Endothelial cell of umbilical vein (primary cell): ENCODE data around the gene ZFP1. TPM values are rescaled to one million over a fixed set of nuclear protein-coding genes. Genes with fewer than 3 reads are reported as not detected.

Experiments used
- BruUV-seq: library from RNA; stranded (reverse); fragments of 400-500 nt; replicated peaks from 2 replicates; lab custom pipeline; 2021; lab: Mats Ljungman, UMichigan
- CTCF ChIA-PET: fragments of 300-600, 350-600 bp; sonication (Branson Sonifier 250); formaldehyde crosslinking; loops from one replicate; lab custom pipeline; 2021; ENCODE audit warnings: antibody characterized with exemption, inconsistent platforms; lab: Charles Lee
- POLR2A ChIA-PET: fragments of 300-600, 350-600 bp; sonication (Branson Sonifier 250); formaldehyde crosslinking; loops from one replicate; lab custom pipeline; 2021; ENCODE audit warnings: antibody characterized with exemption, inconsistent platforms; lab: Charles Lee
- DNase-seq: peaks from one replicate; pipeline ENCODE4 v3.0.0-alpha.2; 2011; ENCODE audit warnings: low read depth, low spot score
- FAIRE-seq: peaks from 2 replicates; lab custom pipeline; 2011; peaks lifted over from hg19 to GRCh38; lab: Jason Lieb, UNC
- H2AFZ ChIP-seq: 2 replicates; pipeline ENCODE4 v1.6.0; 2012; ENCODE audit warnings: low read depth, low read length, control low read depth, inconsistent platforms
- H3K27ac ChIP-seq: 2 replicates; pipeline ENCODE4 v1.5.1; 2011; ENCODE audit warnings: low read depth, mild to moderate bottlenecking, control low read depth, low read length, moderate library complexity; ENCODE audit not compliant: insufficient read depth
- H3K27me3 ChIP-seq, 2 experiments: 2 replicates each; pipeline versions ENCODE4 v1.6.0 to v1.6.1; 2011; ENCODE audit warnings: low read length in 2 of 2, mixed read lengths in 1 of 2; ENCODE audit not compliant: control insufficient read depth in 2 of 2, insufficient read depth in 2 of 2
- H3K36me3 ChIP-seq, 2 experiments: 2 replicates in 1 of 2; 3 replicates in 1 of 2; pipeline ENCODE4 v1.5.1; 2011; ENCODE audit warnings: low read length in 2 of 2, mild to moderate bottlenecking in 1 of 2, moderate library complexity in 1 of 2; ENCODE audit not compliant: control insufficient read depth in 2 of 2, insufficient read depth in 2 of 2; ENCODE audit errors: extremely low read depth in 1 of 2
- H3K4me1 ChIP-seq: 3 replicates; pipeline ENCODE4 v1.5.1; 2011; ENCODE audit warnings: mild to moderate bottlenecking, low read length; ENCODE audit not compliant: control insufficient read depth, insufficient read depth; ENCODE audit errors: extremely low read depth
- H3K4me2 ChIP-seq: 2 replicates; pipeline ENCODE4 v1.6.1; 2011; ENCODE audit warnings: low read length, control low read depth, mixed read lengths; ENCODE audit not compliant: insufficient read depth
- H3K4me3 ChIP-seq, 3 experiments: fragments of 200-600 bp in 1 of 3; sonication (generic), shearing (Covaris generic) in 1 of 3; replicated peaks in 1 of 3; 2 replicates each; pipeline ENCODE4 v1.5.1; 2011 to 2016; ENCODE audit warnings: control low read depth in 3 of 3, low read length in 3 of 3, mild to moderate bottlenecking in 2 of 3, inconsistent platforms in 1 of 3, low read depth in 1 of 3, moderate library complexity in 1 of 3; ENCODE audit not compliant: insufficient read depth in 1 of 3
- H3K79me2 ChIP-seq: 2 replicates; pipeline ENCODE4 v1.6.0; 2012; ENCODE audit warnings: low read length, inconsistent platforms; ENCODE audit not compliant: control insufficient read depth, insufficient read depth
- H3K9ac ChIP-seq: replicated peaks from 2 replicates; pipeline ENCODE3; 2011; ENCODE audit warnings: low read length, control low read depth; ENCODE audit not compliant: insufficient read depth; ENCODE audit errors: extremely low read depth
- H3K9me1 ChIP-seq: replicated peaks from 3 replicates; pipeline ENCODE4 v1.6.0; 2011; ENCODE audit warnings: mild to moderate bottlenecking, low read length; ENCODE audit not compliant: control insufficient read depth, insufficient read depth; ENCODE audit errors: extremely low read depth
- H3K9me3 ChIP-seq: replicated peaks from 2 replicates; pipeline ENCODE4 v1.5.1; 2012; ENCODE audit warnings: low read length, inconsistent platforms; ENCODE audit not compliant: control insufficient read depth, insufficient read depth
- H4K20me1 ChIP-seq: replicated peaks from 2 replicates; pipeline ENCODE3; 2011; ENCODE audit warnings: mild to moderate bottlenecking, low read length; ENCODE audit not compliant: control insufficient read depth, insufficient read depth; ENCODE audit errors: extremely low read depth
- EZH2 ChIP-seq: IDR thresholded peaks from 2 replicates; pipeline ENCODE4 v1.6.1; 2012; ENCODE audit warnings: borderline replicate concordance, low read depth, mild to moderate bottlenecking, moderate library complexity, low read length, inconsistent platforms; ENCODE audit not compliant: severe bottlenecking
- FOS ChIP-seq: IDR thresholded peaks from 2 replicates; pipeline ENCODE4 v1.6.1; 2011; ENCODE audit warnings: mild to moderate bottlenecking, low read length, moderate library complexity, borderline replicate concordance; ENCODE audit not compliant: insufficient read depth
- GATA2 ChIP-seq: IDR thresholded peaks from 2 replicates; pipeline ENCODE4 v1.7.0; 2011; ENCODE audit warnings: low read depth, mild to moderate bottlenecking, moderate library complexity, mixed read lengths, low read length; ENCODE audit not compliant: insufficient read length, insufficient read depth
- JUN ChIP-seq: IDR thresholded peaks from 2 replicates; pipeline ENCODE4 v1.6.1; 2011; ENCODE audit warnings: borderline replicate concordance, low read depth; ENCODE audit not compliant: insufficient read length, insufficient read depth
- MAX ChIP-seq: IDR thresholded peaks from 2 replicates; pipeline ENCODE4 v1.6.1; 2011; ENCODE audit not compliant: insufficient read depth, insufficient read length
- MYC ChIP-seq: IDR thresholded peaks from one replicate; pipeline ENCODE4 v1.6.1; 2011; ENCODE audit warnings: mild to moderate bottlenecking, low read depth, low read length
- POLR2A ChIP-seq: IDR thresholded peaks from 2 replicates; pipeline ENCODE4 v1.6.1; 2012; ENCODE audit warnings: low read depth, mild to moderate bottlenecking, control low read depth, low read length
- POLR2AphosphoS5 ChIP-seq: IDR thresholded peaks from 2 replicates; pipeline ENCODE4 v1.6.1; 2012; ENCODE audit warnings: low read depth, mild to moderate bottlenecking, control low read depth, low read length, moderate library complexity; ENCODE audit not compliant: insufficient read depth
- dilution Hi-C: fragments of 300-500 bp; cut with MboI; formaldehyde crosslinking; loops from one replicate; pipeline ENCODE4 v1.15.0; 2019; ENCODE audit warnings: low sequenced_read_pairs; ENCODE audit not compliant: extremely low pct_ligation_motif_present
- intact Hi-C: fragments of 100-400 bp; cut with micrococcal nuclease; formaldehyde crosslinking; loops from one replicate; pipeline ENCODE4 v1.10.0; 2022
- polyA plus RNA-seq, 4 experiments: library from polyadenylated mRNA; depleted of rRNA in 3 of 4; stranded (reverse) in 3 of 4; unstranded in 1 of 4; fragments of >200 nt; gene quantifications; 2 replicates each; pipeline versions ENCODE4 v1.2.1 to v1.2.3, GENCODE V29; 2011 to 2012; ENCODE audit warnings: missing spikeins in 1 of 4
- total RNA-seq: library from RNA; stranded (reverse); gene quantifications from 2 replicates; pipeline ENCODE4 v1.2.3, GENCODE V29; 2021
- TF ChIP-seq, protein P1 (sequence below), 2 donors: IDR thresholded peaks; 1 replicate in 1 of 2; 2 replicates in 1 of 2; pipeline ENCODE4 v1.5.1; 2011; ENCODE audit warnings: low read length in 2 of 2, mild to moderate bottlenecking in 2 of 2, moderate library complexity in 2 of 2, control low read depth in 1 of 2, inconsistent platforms in 1 of 2, low read depth in 1 of 2; ENCODE audit not compliant: insufficient read depth in 1 of 2; ENCODE audit errors: extremely low read depth in 1 of 2

Gene ZFP1
- total and polyA plus RNA-seq, 2 donors (not counting 3 experiments of a cell fraction or from before 2014, with no cell fraction given), result 2.8 to 9.8 TPM

- intact Hi-C loops (no loop called here), dilution Hi-C loops (no loop called here)
- Histone ChIP-seq H3K36me3 (no peaks in the 10 kb centered on the region), H3K79me2 (no peaks in the 10 kb centered on the region), H3K9me3 (no peaks in the 10 kb centered on the region), H4K20me1 (no peaks in the 10 kb centered on the region), H3K4me1 (peaks cover 4% of the 10 kb centered on the region), H2AFZ (no peak overlapping the region), H3K4me3 (no peak overlapping the region), H3K27ac (no peak overlapping the region), H3K4me2 (no peak overlapping the region), H3K27me3 (no peaks in the 10 kb centered on the region), H3K9me1 (no peaks in the 10 kb centered on the region), H3K9ac (no peak overlapping the region)
- POLR2A ChIA-PET, result no interaction called here
- TF ChIP-seq POLR2AphosphoS5 (no peak), MAX (no peak), EZH2 (no peak), MYC (no peak), GATA2 (no peak), FOS (no peak), POLR2A (no peak), JUN (no peak)
- TF ChIP-seq, protein P1, sequence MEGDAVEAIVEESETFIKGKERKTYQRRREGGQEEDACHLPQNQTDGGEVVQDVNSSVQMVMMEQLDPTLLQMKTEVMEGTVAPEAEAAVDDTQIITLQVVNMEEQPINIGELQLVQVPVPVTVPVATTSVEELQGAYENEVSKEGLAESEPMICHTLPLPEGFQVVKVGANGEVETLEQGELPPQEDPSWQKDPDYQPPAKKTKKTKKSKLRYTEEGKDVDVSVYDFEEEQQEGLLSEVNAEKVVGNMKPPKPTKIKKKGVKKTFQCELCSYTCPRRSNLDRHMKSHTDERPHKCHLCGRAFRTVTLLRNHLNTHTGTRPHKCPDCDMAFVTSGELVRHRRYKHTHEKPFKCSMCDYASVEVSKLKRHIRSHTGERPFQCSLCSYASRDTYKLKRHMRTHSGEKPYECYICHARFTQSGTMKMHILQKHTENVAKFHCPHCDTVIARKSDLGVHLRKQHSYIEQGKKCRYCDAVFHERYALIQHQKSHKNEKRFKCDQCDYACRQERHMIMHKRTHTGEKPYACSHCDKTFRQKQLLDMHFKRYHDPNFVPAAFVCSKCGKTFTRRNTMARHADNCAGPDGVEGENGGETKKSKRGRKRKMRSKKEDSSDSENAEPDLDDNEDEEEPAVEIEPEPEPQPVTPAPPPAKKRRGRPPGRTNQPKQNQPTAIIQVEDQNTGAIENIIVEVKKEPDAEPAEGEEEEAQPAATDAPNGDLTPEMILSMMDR (IDR thresholded peaks at IDR 0.05; ENCODE audit: extremely low read depth in 1 of 2, insufficient read depth in 1 of 2, low read depth in 1 of 2, low read length in 2 of 2), result no peak
- CTCF ChIA-PET, result interaction anchor here (1.4 to 7.9 kb wide), 2 partner anchors 200 to 216 kb away, joined by 3 to 186 read pairs; no protein-coding TSS in a partner anchor
- DNase-seq, result no peak
- FAIRE-seq, result no peak
- BruUV-seq, result no TSS peak
These were observed 54.8 kb downstream of the ZFP1 start for GRCh38 chr16:75203096-75203495.
